ENCODE data around the gene SLAMF7.

The SLAMF7 gene

GRCh38 chr1:160744199-160744851, 5.3 kb downstream of the SLAMF7 start:
- in situ Hi-C loops (cut with MboI; ENCODE audit: low sequenced_read_pairs), result no loop called here

- in situ Hi-C loops (cut with MboI; ENCODE audit: low sequenced_read_pairs), result no loop called here
Measured at GRCh38 chr1:160744852-160745520, 5.9 kb downstream of the SLAMF7 start.

- in situ Hi-C loops (cut with MboI; ENCODE audit: low sequenced_read_pairs), result no loop called here
Measured at GRCh38 chr1:160745551-160745950, 6.5 kb downstream of the SLAMF7 start.

- in situ Hi-C loops (cut with MboI; ENCODE audit: low sequenced_read_pairs), result no loop called here
Measured at GRCh38 chr1:160746836-160747500, 7.9 kb downstream of the SLAMF7 start.

GRCh38 chr1:160747717-160748116, 8.7 kb downstream of the SLAMF7 start:
- in situ Hi-C loops (cut with MboI; ENCODE audit: low sequenced_read_pairs), result no loop called here

GRCh38 chr1:160748181-160748877, 9.3 kb downstream of the SLAMF7 start:
- in situ Hi-C loops (cut with MboI; ENCODE audit: low sequenced_read_pairs), result no loop called here

GRCh38 chr1:160748878-160749269, 9.8 kb downstream of the SLAMF7 start:
- in situ Hi-C loops (cut with MboI; ENCODE audit: low sequenced_read_pairs), result no loop called here

- in situ Hi-C loops (cut with MboI; ENCODE audit: low sequenced_read_pairs), result no loop called here
Measured at GRCh38 chr1:160750608-160751007, 11.6 kb downstream of the SLAMF7 start.

- in situ Hi-C loops (cut with MboI; ENCODE audit: low sequenced_read_pairs), result no loop called here
Measured at GRCh38 chr1:160752406-160752805, 13.4 kb downstream of the SLAMF7 start.

GRCh38 chr1:160752924-160753323, 13.9 kb downstream of the SLAMF7 start:
- in situ Hi-C loops (cut with MboI; ENCODE audit: low sequenced_read_pairs), result no loop called here

GRCh38 chr1:160753594-160753993, 14.5 kb downstream of the SLAMF7 start:
- in situ Hi-C loops (cut with MboI; ENCODE audit: low sequenced_read_pairs), result no loop called here

- in situ Hi-C loops (cut with MboI; ENCODE audit: low sequenced_read_pairs), result no loop called here
Measured at GRCh38 chr1:160755461-160755860, 16.4 kb downstream of the SLAMF7 start.

GRCh38 chr1:160755911-160756848, 17.1 kb downstream of the SLAMF7 start:
- in situ Hi-C loops (cut with MboI; ENCODE audit: low sequenced_read_pairs), result no loop called here

GRCh38 chr1:160756849-160757201, 17.8 kb downstream of the SLAMF7 start:
- in situ Hi-C loops (cut with MboI; ENCODE audit: low sequenced_read_pairs), result no loop called here

GRCh38 chr1:160758521-160758920, 19.5 kb downstream of the SLAMF7 start:
- in situ Hi-C loops (cut with MboI; ENCODE audit: low sequenced_read_pairs), result no loop called here

GRCh38 chr1:160759740-160760139, 20.7 kb downstream of the SLAMF7 start:
- in situ Hi-C loops (cut with MboI; ENCODE audit: low sequenced_read_pairs), result no loop called here

- in situ Hi-C loops (cut with MboI; ENCODE audit: low sequenced_read_pairs), result no loop called here
Measured at GRCh38 chr1:160761046-160761445, 22.0 kb downstream of the SLAMF7 start.

GRCh38 chr1:160761886-160762285, 22.8 kb downstream of the SLAMF7 start:
- in situ Hi-C loops (cut with MboI; ENCODE audit: low sequenced_read_pairs), result no loop called here

GRCh38 chr1:160763993-160764392, 24.9 kb downstream of the SLAMF7 start:
- in situ Hi-C loops (cut with MboI; ENCODE audit: low sequenced_read_pairs), result no loop called here

Data from HL-60/S4 treated with phorbol 12-myristate 13-acetate at 8.2 ng/mL for 4 days and 3 days (cell line).